GM11168 (cell line): ENCODE results near the gene S1PR3.
"Not testable (repeated sequence)": the region's sequence is repeated elsewhere in the genome, so short reads cannot be mapped to it uniquely, and the experiment has no call there.

Experiments used
- in situ Hi-C: fragments of 300-500 bp; cut with MboI; formaldehyde crosslinking; loops from one replicate; pipeline ENCODE4 v1.12.0; 2022; ENCODE audit warnings: low sequenced_read_pairs; ENCODE audit not compliant: unreplicated experiment

Gene S1PR3

GRCh38 chr9:88991066-88992034, at the start of gene S1PR3:
Gene S1PR3, plus strand, starts transcription at chr9:88991468. Its CDS starts 9,733 bp downstream, at chr9:89001201.
- in situ Hi-C loops: no loop called here

DNA sequence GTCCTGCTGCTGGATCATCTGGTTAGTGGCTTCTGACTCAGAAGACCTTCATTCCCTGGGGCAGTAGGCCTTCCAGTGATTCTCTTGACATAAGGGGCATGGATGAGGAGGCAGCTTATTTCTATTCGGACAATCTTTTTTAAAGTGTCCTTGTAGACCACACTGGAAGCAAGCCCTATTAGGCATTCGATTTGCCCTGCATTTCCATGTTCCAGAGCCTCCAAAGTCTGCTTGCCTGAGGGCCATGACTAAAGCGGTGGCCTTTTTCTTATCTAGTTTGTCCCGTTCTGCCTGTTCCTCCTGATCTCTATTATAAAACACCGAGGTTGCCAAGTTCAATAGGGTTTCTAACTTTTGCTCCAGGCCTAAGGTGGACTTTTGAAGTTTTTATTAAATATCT, 49.7 kb upstream of the S1PR3 start:
- in situ Hi-C loops: not testable (repeated sequence)

- in situ Hi-C loops: no loop called here
Measured at GRCh38 chr9:88942411-88942810, 48.9 kb upstream of the S1PR3 start.

DNA sequence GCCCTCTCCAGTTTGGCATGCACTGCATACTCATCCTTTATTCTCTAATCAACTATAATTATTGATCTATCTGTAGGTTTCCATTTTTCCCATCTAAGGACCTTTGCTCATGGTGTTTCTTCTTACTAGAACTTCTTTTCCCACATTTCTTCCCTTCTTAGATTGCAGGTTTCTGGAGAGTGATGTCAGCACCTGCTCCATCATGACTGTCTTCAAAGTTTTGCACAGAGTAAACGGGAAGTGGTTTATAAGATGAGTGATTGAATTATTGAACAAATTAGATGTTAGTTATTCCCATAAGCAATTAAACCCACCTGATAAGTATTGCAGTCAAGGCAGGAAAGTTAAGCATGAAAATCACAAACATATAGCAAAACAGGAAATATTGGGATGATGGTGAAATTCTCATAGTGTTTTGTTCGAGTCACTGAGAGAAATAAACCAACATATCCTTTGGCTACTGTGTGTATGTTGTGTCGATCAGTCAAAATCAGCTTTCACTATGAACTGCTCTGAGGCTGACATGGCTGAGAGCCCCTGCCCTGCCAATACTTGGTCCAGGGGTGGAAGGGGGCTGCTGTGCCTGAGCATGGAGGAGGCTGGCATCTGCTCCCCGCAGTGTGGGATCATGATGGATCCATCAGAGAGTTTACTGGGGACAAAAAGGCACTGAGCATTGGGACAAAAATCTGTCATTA, 45.5 kb upstream of the S1PR3 start:
- in situ Hi-C loops: no loop called here

DNA sequence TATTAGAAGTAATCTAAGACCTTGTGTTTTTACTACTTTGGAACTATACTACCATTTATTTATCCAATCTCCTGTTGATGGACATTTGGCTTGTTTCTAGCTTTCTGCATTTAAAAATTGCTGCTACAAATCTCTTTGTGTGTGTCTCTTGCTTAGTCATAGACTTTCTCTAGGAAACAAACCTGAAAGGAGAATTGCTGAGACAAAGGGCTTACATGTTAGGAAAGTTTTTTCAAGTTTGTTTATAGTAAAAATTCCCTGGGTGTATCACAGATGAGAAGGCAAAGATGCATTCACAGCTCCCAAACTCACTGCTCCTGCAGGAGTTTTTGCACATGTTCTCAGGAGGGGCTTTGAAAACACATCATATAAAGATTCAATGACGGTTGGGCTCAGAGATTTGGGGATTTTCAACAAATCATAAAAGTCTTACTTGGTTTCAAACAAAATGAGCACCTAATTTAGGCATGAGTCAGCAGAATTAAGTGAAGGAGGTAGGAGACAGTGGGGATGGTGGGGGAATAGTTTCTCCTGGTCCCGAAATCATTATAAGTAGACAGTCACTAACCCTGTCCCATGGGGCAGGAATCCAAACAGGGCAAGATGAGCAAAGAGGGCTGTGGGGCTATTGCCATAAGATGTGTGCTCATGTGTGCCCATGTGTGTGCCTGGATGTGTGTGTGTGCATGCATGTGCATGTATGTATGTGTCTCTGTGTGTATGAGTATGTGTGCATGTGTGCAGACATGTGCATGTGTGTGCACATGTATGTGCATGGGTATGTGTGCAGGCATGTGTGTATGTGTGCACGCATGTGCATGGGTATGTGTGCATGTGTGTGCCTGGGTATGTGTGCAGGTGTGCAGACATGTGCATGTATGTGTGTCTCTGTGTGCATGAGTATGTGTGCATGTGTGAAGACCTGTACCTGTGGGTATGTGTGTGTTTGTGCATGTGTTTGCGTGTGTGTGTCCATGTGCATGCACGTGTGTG, 43.4 kb upstream of the S1PR3 start:
- in situ Hi-C loops: no loop called here

DNA sequence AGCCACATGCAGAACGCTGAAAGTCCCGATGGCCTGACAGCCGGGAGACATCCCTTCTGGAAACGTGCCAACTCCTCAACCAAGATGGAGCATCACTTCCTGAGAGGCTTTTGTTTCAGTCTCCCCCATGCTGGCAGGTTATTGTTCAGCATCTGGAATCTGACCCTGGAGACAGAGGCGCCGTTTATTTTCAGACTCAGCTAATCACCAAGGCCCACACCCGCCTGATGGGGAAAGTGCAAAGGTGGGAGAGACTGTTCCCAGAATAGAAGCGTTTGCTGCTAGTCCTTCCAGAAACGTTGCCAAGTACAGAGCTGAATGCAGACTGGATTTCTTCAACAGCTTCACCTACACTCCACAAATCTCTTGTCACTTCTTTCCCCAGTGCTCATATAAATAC, 41.8 kb upstream of the S1PR3 start:
- in situ Hi-C loops: no loop called here

GRCh38 chr9:88949961-88950340, 41.3 kb upstream of the S1PR3 start:
- in situ Hi-C loops: no loop called here

DNA sequence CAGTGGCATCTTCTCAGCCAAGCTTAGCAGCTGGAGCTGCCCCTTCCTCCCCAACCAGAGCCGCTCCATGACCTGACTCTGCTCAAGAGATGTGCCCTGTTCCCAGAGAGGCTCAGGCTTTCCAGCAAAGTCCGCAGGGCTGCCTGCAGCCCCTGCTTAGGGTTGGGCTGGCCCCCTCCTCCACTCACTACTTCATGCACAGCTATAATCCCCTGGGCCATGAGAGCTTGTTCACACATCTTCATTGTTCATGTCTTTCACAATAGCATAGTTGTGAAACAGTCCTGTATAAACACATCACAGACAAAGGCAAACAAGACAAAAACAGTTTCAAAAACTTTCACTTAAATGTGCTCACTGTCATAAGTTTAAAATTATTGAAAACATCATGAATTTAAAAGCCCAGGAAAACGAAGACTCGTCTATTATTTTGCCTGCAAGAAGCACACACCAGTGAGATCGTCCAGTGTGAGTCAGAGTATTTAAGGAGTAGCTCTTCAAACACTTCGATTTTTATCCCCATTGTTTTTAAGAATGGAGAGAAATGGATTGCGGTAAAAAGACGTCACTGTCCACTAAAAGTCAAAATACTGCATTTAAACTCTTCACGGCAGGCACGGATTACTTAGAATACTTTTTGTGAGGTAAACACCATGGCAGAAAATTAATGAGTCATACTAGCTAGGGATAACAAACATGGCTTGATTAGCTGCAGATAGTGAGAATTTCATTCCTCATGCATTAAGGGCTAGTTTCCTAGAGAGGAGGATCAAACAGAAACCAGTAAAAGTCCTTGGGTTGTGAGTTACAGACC, 40.7 kb upstream of the S1PR3 start:
- in situ Hi-C loops: no loop called here

GRCh38 chr9:88951155-88951542, 40.1 kb upstream of the S1PR3 start:
- in situ Hi-C loops: no loop called here

DNA sequence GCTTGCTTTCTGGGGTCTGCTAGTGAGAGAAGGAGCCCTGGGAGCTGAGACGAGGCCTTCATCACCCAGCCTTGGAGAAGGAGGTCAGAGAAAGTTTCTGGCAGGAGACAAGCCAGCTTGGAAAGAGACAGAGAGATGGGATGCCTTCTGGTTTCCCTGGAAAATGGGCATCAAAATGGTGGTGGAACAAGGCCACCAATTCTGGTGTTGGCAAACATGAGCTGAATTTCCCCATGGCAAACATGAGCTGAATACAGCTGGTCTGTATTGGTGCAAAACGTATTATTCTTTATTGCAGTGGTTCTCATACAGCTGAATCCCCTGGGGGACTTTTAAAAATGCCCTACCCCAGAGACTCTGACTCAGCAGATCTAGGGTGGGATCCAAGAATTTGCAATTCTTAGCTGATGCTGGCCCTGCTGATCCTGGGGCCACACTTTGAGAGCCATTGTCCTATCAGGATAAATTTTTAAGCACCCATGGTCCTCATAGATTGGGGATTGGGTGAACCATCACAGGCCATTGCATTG, 39.1 kb upstream of the S1PR3 start:
- in situ Hi-C loops: no loop called here

DNA sequence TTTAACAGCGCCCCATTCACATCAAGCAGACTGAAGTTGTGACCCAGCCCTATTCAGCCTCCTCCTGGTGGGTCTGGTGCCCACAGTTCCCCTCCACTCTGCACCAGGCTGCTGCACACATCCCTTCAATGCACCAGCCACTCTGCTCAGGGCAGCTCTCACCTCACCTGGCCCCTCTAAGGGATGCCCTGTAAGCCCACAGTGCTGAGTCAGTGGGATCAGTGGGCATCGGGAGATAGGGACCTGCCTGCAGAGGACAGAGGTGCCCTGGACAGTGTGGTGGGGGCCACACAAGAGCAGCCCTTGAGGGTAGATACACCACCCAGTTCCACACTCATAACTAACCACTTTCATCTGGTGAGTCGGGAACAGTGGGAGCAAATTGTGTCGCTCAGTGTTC, 38.3 kb upstream of the S1PR3 start:
- in situ Hi-C loops: no loop called here

- in situ Hi-C loops: no loop called here
Measured at GRCh38 chr9:88953381-88954029, 37.8 kb upstream of the S1PR3 start.

DNA sequence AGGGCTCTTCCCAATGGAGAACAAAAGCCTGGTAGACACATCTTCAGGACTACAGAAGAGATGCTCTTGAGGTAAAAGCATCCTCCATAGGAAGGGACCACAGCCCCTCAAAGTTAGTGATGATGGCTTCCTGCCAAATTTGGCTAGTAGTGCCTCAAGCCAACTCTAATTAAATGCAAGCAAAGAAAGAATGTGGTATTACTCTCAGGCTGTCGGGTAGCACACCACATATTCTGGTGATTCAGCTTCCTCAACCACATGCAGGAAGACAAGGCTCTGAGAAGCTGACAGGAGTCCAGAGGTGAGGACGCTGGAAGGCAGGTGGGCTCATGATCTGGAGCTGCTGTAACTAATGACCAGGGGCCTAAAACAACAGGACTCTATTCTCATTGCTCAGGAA, 37.2 kb upstream of the S1PR3 start:
- in situ Hi-C loops: no loop called here

DNA sequence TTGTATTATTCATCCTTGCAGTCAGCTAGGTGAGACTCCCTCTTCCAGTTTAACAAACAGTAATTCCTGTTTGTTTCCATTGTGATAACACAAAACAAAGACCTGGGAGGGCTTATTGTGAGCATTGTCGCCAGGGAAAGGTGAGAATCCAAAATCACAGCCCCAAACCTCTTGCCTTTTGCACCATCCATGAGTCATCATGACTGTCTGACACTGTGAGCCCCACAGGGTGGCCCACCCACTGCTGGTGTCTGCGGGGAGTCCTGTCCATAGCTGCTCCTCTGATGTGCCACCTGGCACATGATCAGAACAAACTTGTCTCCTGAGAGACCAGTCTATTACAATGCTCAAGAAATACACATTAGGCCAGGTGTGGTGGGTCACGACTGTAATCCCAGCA, 33.7 kb upstream of the S1PR3 start:
- in situ Hi-C loops: no loop called here

GRCh38 chr9:88959727-88960469, 31.4 kb upstream of the S1PR3 start:
- in situ Hi-C loops: no loop called here

DNA sequence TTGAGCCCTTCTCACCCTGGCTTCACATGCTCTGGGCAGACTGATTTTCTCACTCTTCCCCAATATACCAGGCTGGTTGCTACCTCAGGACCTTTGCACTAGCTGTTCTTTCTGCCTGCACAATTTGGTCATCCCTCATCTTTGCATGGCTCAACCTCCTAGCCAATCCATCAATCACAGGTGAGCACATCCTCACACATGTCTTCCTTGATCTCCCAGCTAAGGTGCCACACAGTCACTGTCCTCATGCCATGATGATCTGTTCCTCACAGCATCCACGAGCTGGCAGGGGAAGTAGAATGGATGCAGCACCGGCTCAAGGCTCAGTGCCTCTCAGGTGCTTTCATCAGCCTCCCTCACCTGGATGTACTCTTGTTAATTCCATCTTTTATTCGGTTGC, 30.6 kb upstream of the S1PR3 start:
- in situ Hi-C loops: no loop called here

GRCh38 chr9:88965473-88965872, 25.8 kb upstream of the S1PR3 start:
- in situ Hi-C loops: no loop called here
